Cardiac fibroblast (primary cell): ENCODE measurements around the gene GMNN.
"Not testable (repeated sequence)": the region's sequence is repeated elsewhere in the genome, so short reads cannot be mapped to it uniquely, and the experiment has no call there.

Source experiments
- DNase-seq, 2 donors: peaks; one replicate each; pipeline versions ENCODE4 v3.0.0 to v3.0.0-alpha.2; 2010; ENCODE audit warnings: low read depth in 2 of 2
- H3K4me3 ChIP-seq, 2 donors: replicated peaks in 1 of 2; 1 replicate in 1 of 2; 2 replicates in 1 of 2; pipeline ENCODE4 v1.5.1; 2011; ENCODE audit warnings: low read depth in 2 of 2, low read length in 2 of 2, mild to moderate bottlenecking in 2 of 2, moderate library complexity in 1 of 2
- TF ChIP-seq, protein P1 (sequence below): IDR thresholded peaks from one replicate; pipeline ENCODE4 v1.5.1; 2011; ENCODE audit warnings: low read depth, mild to moderate bottlenecking, low read length, inconsistent platforms

Gene GMNN

DNA sequence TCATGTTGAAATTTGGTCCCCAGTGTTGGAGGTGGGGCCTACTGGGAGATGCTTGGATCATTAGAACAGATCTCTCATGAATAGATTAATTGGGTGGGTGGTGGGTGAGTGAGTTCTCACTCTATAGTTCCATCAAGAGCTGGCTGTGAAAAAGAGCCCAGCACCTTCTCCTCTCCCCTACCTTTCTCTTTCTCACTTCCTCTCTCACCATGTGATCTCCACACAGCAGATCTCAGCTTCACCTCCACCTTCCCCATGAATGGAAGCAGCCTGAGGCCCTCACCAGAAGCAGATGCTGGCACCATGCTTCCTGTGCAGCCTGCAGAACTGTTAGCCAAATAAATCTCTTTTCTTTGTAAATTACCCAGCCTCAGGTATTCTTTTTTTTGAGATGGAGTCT, 12.9 kb upstream of the GMNN start:
- H3K4me3 ChIP-seq, result no peak overlapping the region
- no peak for DNase-seq
- TF ChIP-seq, protein P1, sequence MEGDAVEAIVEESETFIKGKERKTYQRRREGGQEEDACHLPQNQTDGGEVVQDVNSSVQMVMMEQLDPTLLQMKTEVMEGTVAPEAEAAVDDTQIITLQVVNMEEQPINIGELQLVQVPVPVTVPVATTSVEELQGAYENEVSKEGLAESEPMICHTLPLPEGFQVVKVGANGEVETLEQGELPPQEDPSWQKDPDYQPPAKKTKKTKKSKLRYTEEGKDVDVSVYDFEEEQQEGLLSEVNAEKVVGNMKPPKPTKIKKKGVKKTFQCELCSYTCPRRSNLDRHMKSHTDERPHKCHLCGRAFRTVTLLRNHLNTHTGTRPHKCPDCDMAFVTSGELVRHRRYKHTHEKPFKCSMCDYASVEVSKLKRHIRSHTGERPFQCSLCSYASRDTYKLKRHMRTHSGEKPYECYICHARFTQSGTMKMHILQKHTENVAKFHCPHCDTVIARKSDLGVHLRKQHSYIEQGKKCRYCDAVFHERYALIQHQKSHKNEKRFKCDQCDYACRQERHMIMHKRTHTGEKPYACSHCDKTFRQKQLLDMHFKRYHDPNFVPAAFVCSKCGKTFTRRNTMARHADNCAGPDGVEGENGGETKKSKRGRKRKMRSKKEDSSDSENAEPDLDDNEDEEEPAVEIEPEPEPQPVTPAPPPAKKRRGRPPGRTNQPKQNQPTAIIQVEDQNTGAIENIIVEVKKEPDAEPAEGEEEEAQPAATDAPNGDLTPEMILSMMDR, result no peak

DNA sequence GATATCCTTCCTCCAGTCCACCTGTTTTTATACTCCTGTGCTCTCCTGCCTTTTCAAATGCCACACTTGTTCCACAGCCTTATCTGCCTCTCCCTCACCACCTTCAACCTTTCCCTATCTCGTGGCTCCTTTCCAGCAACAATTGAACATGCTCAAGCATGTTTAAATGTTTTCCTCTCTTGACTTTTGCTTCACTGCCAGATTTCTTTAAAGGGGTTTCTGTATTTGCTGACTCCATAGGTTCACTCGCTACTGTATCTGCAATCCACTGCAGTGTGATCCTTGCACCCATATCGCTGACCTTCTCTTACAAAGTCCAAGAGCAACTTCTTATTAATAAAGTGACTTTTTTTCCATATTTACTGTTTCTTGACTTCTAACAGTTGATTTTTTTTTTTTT, 11.2 kb upstream of the GMNN start:
- TF ChIP-seq, protein P1, result no peak
- H3K4me3 ChIP-seq, result no peak overlapping the region
- no peak for DNase-seq

DNA sequence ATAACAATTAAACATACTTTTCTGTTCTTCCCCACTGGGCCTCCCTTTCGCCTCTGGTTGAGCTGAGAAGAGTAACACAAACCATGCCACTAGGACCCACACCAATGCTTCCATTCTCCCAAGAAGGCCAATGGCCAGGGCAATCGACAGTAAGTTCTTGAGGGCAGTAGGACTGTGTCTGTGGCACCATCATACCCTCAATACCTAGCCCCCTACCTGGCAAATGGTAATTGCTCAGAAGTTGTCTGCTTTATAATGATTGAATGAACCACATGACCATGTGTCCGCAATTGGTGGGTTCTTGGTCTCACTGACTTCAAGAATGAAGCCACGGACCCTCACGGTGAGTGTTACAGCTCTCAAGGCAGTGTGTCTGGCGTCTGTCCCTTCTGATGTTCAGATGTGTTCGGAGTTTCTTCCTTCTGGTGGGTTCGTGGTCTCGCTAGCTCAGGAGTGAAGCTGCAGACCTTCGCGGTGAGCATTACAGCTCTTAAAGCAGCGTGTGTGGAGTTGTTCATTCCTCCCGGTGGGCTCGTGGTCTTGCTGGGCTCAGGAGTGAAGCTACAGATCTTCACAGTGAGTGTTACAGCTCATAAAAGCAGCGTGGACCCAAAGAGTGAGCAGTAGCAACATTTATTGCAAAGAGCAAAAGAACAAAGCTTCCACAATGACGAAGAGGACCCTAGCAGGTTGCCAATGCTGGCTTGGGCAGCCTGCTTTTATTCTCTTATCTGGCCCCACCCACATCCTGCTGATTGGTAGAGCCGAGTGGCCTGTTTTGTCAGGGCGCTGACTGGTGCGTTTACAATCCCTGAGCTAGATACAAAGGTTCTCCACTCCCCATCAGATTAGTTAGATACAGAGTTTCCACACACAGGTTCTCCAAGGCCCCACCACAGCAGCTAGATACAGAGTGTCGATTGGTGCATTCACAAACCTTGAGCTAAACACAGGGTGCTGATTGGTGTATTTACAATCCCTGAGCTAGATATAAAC, 9.6 kb upstream of the GMNN start:
- H3K4me3 ChIP-seq, DNase-seq: not testable (repeated sequence)

DNA sequence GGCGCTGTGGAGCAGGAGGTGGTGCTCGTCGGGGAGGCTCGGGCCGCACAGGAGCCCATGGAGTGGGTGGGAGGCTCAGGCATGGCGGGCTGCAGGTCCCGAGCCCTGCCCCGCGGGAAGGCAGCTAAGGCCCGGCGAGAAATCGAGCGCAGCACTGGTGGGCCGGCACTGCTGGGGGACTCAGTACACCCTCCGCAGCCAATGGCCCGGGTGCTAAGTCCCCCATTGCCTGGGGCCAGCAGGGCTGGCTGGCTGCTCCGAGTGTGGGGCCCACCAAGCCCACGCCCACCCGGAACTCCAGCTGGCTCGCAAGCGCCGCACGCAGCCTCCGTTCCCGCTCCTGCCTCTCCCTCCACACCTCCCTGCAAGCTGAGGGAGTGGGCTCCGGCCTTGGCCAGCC, 8.8 kb upstream of the GMNN start:
- DNase-seq, H3K4me3 ChIP-seq: not testable (repeated sequence)

DNA sequence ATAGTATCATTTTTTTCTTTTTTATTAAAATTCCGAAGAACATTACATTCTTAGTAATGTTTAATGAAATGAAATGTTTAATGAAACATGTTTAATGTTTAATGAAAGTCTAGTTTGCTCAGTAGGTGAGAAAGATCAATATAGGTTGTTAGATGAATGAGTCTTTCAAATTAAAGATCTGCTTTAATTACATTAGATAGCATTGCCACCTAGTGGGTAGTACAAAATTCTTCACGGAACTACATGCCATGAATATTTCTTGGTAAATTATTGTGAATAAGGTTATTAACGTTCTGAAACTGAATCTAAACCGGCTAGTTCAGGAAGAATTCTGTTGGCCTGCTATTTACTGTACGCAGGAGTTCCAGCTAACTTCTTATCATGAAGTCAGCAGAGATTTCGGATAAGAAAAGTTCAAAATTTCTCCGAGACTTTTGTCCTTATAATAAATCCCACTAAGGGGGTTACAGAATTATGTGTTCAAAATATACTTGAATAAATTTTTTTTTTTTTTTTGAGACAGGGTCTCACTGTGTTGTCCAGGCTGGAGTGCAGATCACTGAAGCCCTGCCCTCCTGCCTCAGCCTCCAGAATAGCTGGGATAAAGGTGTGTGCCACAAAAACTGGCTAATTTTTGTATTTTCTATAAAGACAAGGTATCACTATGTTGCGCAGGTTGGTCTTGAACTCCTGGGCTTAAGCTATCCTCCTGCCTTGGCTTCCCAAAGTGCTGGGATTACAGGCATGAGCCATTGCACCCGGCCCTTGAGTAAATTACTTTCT, 7.9 kb upstream of the GMNN start:
- TF ChIP-seq, protein P1, result peak; percentile 27
- DNase-seq, result peak; percentile 61
- no peak overlapping the region for H3K4me3 ChIP-seq

DNA sequence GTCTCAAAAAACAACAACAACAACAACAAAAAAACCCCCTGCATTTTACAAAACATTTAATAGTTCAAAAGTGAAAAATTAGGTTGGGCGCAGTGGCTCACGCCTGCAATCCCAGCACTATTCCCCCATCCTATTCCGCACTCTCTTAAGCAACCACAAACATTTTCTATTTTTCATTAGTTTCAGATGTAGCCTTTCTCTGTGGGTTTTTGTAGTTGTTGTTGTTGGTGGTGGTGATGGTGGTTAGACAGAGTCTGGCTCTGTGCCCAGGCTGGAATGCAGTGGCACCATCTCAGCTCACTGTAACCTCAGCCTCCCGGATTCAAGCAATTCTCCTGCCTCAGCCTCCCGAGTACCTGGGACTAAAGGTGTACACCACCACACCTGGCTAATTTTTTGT, 6.4 kb upstream of the GMNN start:
- TF ChIP-seq, protein P1, result no peak
- H3K4me3 ChIP-seq, result no peak overlapping the region
- peak in 1 of 2 donors; percentile 37 for DNase-seq

DNA sequence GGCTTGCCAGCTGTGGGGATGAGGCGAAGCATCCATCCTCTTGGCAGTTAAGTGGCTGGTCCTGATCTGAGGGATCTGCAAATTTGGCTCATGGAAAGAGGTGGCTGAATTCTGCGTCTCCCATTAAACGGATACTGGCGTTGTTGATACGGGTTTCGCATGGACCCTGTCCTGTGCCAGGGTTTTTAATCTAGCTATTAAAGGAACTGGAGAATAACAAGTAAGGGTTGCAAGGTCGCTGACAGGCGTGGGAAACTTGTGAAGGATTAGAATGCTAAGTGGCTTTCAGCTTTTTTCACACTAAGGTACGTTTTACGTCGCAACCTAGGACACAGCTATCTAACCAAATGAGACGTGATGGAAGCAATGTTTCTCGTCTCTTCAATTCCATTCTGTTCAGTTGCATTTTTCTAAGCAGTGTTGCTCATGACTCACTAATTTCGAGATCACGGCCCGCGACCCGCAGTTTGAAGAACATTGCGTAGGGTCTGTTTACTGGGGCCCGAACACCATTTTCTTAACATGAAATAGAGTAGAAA, 852 bp downstream of the GMNN start:
- H3K4me3 ChIP-seq, result peak overlapping the region; percentile 84 to 100
- TF ChIP-seq, protein P1, result no peak
- peak; percentile 64 to 71 for DNase-seq
